Activated CD8-positive, alpha-beta T cell treated with anti-CD3 and anti-CD28 coated beads for 36 hours (primary cell): ENCODE measurements around the gene SPAG4. TPM values are rescaled to one million over a fixed set of nuclear protein-coding genes. Genes with fewer than 3 reads are reported as not detected.

Experiments used
- ATAC-seq: fragments of 200-7000 bp; cut with Tn5 transposase; one replicate; pipeline ENCODE4 v1.10.0; 2021; ENCODE audit warnings: mild to moderate bottlenecking, moderate library complexity
- CTCF ChIA-PET: fragments of 350-600 bp; sonication (Branson Sonifier 250); formaldehyde crosslinking; loops from one replicate; lab custom pipeline; 2021; ENCODE audit warnings: antibody characterized with exemption; lab: Charles Lee
- POLR2A ChIA-PET: fragments of 350-600 bp; sonication (Branson Sonifier 250); formaldehyde crosslinking; loops from one replicate; lab custom pipeline; 2021; ENCODE audit warnings: antibody characterized with exemption; lab: Charles Lee
- DNase-seq: peaks from one replicate; pipeline ENCODE4 v3.0.0-alpha.2; 2020
- H3K27ac Mint-ChIP-seq: one replicate; pipeline ENCODE4 v1.8.0; 2021; ENCODE audit warnings: mild to moderate bottlenecking, mixed read lengths
- H3K27me3 Mint-ChIP-seq: one replicate; pipeline ENCODE4 v1.8.0; 2021; ENCODE audit warnings: mixed read lengths
- H3K36me3 Mint-ChIP-seq: one replicate; pipeline ENCODE4 v1.8.0; 2021; ENCODE audit warnings: low read depth, mixed read lengths
- H3K4me1 Mint-ChIP-seq: one replicate; pipeline ENCODE4 v1.8.0; 2021; ENCODE audit warnings: low read depth, mixed read lengths
- H3K4me3 Mint-ChIP-seq: one replicate; pipeline ENCODE4 v1.8.0; 2021; ENCODE audit warnings: mild to moderate bottlenecking, moderate library complexity, mixed read lengths
- H3K9me3 Mint-ChIP-seq: one replicate; pipeline ENCODE4 v1.8.0; 2021; ENCODE audit warnings: mixed read lengths
- CTCF ChIP-seq: fragments of 200-600 bp; IDR thresholded peaks from one replicate; pipeline ENCODE4 v1.8.0; 2022; ENCODE audit warnings: antibody characterized with exemption, mild to moderate bottlenecking
- intact Hi-C: fragments of 100-400 bp; cut with micrococcal nuclease; formaldehyde crosslinking; loops from one replicate; pipeline ENCODE4 v1.10.0; 2022
- total RNA-seq, 2 experiments: library from RNA; stranded (reverse); gene quantifications; one replicate each; pipeline ENCODE4 v1.2.3, GENCODE V29; 2021

Gene SPAG4
- total RNA-seq, 2 experiments from 2014 or later: 11.5 to 11.8 TPM

DNA sequence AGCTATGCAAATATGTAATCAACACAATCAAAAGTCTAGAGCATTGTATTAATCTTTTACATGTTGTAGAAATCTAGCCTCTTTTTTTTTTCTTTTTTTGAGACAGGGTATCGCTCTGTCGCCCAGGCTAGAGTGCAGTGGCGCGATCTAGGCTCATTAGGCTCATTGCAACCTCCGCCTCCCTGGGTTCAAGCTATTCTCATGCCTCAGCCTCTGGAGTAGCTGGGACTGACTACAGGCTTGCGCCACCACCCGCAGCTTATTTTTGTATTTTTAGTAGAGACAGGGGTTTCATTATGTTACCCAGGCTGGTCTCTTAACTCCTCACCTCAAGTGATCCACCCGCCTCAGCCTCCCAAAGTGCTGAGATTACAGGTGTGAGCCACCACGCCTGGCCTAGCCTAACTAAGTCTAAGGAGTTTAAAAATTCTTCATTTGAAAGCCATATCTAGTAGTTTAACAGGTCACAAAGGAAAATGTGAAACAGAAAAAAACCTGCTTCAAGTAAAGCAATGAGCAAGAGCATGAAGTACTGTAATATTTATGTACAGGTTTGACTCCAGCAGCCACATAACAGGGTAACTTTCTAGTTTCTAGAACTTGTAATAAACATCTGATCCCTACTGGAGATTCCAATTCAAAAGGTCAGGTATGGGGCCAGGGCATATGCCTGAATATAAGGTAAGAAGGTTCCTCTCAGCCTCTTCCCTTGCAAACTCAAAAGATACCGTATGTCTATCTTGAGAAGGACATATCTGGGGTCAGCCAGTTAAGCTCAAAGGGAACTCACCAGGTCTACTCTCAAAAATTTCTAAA, 44.7 kb downstream of the SPAG4 start:
- peak; percentile 22 for ATAC-seq
- H3K9me3 Mint-ChIP-seq: no peaks in the 10 kb centered on the region
- TF ChIP-seq CTCF: no peak
- peak; percentile 57 for DNase-seq
- ChIA-PET CTCF (interaction anchor here (1.1 to 4.8 kb wide), 6 partner anchors 8 to 294 kb away, joined by 3 to 49 read pairs (median 4); partner anchors contain the start of gene SCAND1), POLR2A (interaction anchor here (0.7 to 9.1 kb wide), 14 partner anchors 8 to 294 kb away, joined by 3 to 163 read pairs (median 4); partner anchors contain the start of genes ERGIC3, RBM39, SCAND1 and SPAG4)
- H3K27me3 Mint-ChIP-seq: no peaks in the 10 kb centered on the region
- H3K4me1 Mint-ChIP-seq: peaks cover 58% of the 10 kb centered on the region
- intact Hi-C loops: loop anchor here (5.0 kb wide), 2 partner anchors 43 to 77 kb away; partner anchors contain the start of gene SPAG4
- peak overlapping the region; percentile 99 for H3K27ac Mint-ChIP-seq
- peaks cover 52% of the 10 kb centered on the region for H3K36me3 Mint-ChIP-seq
- peak overlapping the region; percentile 93 for H3K4me3 Mint-ChIP-seq

DNA sequence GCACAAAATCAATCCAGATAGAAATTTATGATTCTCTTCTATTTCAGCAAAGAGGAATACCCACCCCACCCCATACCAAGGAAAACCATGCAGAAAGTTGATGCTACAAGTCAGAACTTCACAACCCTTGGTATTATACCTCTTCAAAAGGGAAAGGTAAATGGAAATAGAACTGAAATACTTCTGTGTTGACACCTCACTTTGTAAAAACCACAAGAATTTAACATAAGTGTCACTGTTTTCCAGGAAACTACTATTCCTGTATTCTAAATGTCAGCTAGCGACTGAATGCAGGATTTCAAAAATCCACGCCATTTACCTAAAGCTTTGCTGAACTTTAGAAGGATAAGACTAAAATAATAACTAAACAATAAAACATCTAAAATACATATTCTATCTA, 45.4 kb downstream of the SPAG4 start:
- Mint-ChIP-seq H3K9me3 (no peaks in the 10 kb centered on the region), H3K4me3 (peak overlapping the region; percentile 93), H3K4me1 (peaks cover 58% of the 10 kb centered on the region), H3K27ac (peak overlapping the region; percentile 99), H3K27me3 (no peaks in the 10 kb centered on the region), H3K36me3 (peaks cover 52% of the 10 kb centered on the region)
- no peak for TF ChIP-seq CTCF
- intact Hi-C loops: loop anchor here (5.0 kb wide), 2 partner anchors 44 to 76 kb away; partner anchors contain the start of gene SPAG4
- ChIA-PET POLR2A (interaction anchor here (0.6 to 9.1 kb wide), 14 partner anchors 8 to 293 kb away, joined by 3 to 163 read pairs (median 4); partner anchors contain the start of genes CEP250, ERGIC3, RBM39 and SCAND1), CTCF (interaction anchor here (1.1 to 4.8 kb wide), 4 partner anchors 9 to 293 kb away, joined by 3 to 49 read pairs (median 4); partner anchors contain the start of gene SCAND1)
- no peak for DNase-seq
- ATAC-seq: peak; percentile 13

DNA sequence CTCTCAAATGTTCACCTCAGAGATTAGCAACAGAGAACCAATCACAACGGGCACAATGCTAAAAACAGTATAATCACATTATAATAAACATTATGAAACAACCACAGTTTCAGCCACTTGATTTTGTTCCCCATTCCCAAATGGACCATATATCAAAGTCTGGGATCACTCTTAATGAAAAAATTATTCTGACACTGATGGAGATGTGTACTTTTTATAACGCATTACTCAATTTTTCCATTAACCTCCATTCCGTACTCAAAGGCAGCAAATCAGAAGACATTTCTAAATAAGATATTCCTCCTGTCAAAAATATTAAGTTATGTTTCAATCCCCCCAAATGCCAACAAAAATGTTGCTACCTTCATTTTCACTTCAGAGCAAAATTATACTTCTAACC, 46.3 kb downstream of the SPAG4 start:
- H3K36me3 Mint-ChIP-seq: peaks cover 51% of the 10 kb centered on the region
- no peak for ATAC-seq
- H3K4me1 Mint-ChIP-seq: peaks cover 54% of the 10 kb centered on the region

GRCh38 chr20:35662551-35662950, 46.9 kb downstream of the SPAG4 start:
- Mint-ChIP-seq H3K4me3 (peak overlapping the region; percentile 93), H3K36me3 (peaks cover 45% of the 10 kb centered on the region), H3K4me1 (peaks cover 47% of the 10 kb centered on the region), H3K9me3 (no peaks in the 10 kb centered on the region), H3K27ac (peak overlapping the region; percentile 99), H3K27me3 (no peaks in the 10 kb centered on the region)
- DNase-seq (peak; percentile 21), ATAC-seq (no peak)
- TF ChIP-seq CTCF: no peak
- ChIA-PET CTCF (interaction anchor here (2.3 to 4.8 kb wide), 2 partner anchors 44 to 292 kb away, joined by 12 to 49 read pairs; partner anchors contain the start of gene SCAND1), POLR2A (interaction anchor here (0.6 to 9.1 kb wide), 21 partner anchors 9 to 292 kb away, joined by 3 to 163 read pairs (median 10); partner anchors contain the start of genes CEP250, NFS1, PHF20 and RBM39)
- intact Hi-C loops: loop anchor here (5.0 kb wide), 2 partner anchors 45 to 75 kb away; partner anchors contain the start of gene SPAG4

More for the DNA sequence above, 46.3 kb downstream of the SPAG4 start:
- no peak for TF ChIP-seq CTCF
- Mint-ChIP-seq H3K9me3 (no peaks in the 10 kb centered on the region), H3K27ac (peak overlapping the region; percentile 99), H3K27me3 (no peaks in the 10 kb centered on the region), H3K4me3 (peak overlapping the region; percentile 93)
- DNase-seq: no peak
- ChIA-PET CTCF (interaction anchor here (1.1 to 4.8 kb wide), 4 partner anchors 10 to 292 kb away, joined by 3 to 49 read pairs (median 4); partner anchors contain the start of gene SCAND1), POLR2A (interaction anchor here (0.6 to 9.1 kb wide), 12 partner anchors 8 to 292 kb away, joined by 3 to 163 read pairs (median 8); partner anchors contain the start of genes CEP250, ERGIC3, NFS1 and RBM39)
- intact Hi-C loops: loop anchor here (5.0 kb wide), 2 partner anchors 45 to 75 kb away; partner anchors contain the start of gene SPAG4
